Measurements from ENCODE around the gene FDCSP. TPM values are rescaled to one million over a fixed set of nuclear protein-coding genes. Genes with fewer than 3 reads are reported as not detected.
"Not testable (repeated sequence)": the region's sequence is repeated elsewhere in the genome, so short reads cannot be mapped to it uniquely, and the experiment has no call there.

Gene FDCSP
- polyA plus RNA-seq, 2 donors: 0.29 to 0.75 TPM

- Histone ChIP-seq H3K4me3 (ENCODE audit: low read depth in 1 of 2, low read length in 2 of 2) (no peak overlapping the region), H3K27me3 (ENCODE audit: control insufficient read depth in 1 of 2, insufficient read depth in 2 of 2, low read length in 2 of 2) (no peaks in the 10 kb centered on the region), H3K4me1 (ENCODE audit: control insufficient read depth in 2 of 2, insufficient read depth in 2 of 2, low read length in 1 of 2) (no peaks in the 10 kb centered on the region), H3K27ac (ENCODE audit: low read depth in 2 of 2, low read length in 1 of 2) (no peak overlapping the region), H3K9me3 (ENCODE audit: control insufficient read depth in 2 of 2, insufficient read depth in 1 of 2, low read depth in 1 of 2, low read length in 1 of 2) (no peaks in the 10 kb centered on the region), H3K36me3 (ENCODE audit: control insufficient read depth in 2 of 2, insufficient read depth in 2 of 2, low read length in 1 of 2) (no peaks in the 10 kb centered on the region)
- 96 to 100% methylated on average over 1 of the region's 1 CpG for WGBS, 2 donors
Measured at GRCh38 chr4:70190579-70190978, 35.3 kb upstream of the FDCSP start.

DNA sequence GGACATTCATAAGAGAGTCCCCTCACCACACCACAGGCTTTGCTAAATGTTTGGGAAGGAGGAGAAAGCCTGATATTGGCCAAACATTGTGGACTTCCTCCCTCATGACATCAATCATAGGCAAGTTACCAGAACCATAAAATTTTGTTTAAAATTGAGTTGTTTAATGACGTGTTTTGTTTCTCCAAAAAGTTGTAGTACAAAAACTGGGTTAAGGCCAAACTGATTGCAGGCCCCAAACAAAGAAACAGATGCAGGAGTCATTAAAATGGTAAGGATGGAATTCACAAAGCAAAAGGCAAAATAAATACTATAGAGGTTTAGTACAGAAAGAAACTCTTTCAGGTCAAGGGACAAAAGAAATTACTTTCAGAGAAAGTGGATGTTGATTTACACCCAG lies 34.3 kb upstream of the FDCSP start:
- WGBS, 2 donors: 31 to 46% methylated on average over 1 of the region's 1 CpG
- H3K9me3 ChIP-seq (ENCODE audit: control insufficient read depth in 2 of 2, insufficient read depth in 1 of 2, low read depth in 1 of 2, low read length in 1 of 2): no peaks in the 10 kb centered on the region
- no peaks in the 10 kb centered on the region for H3K4me1 ChIP-seq (ENCODE audit: control insufficient read depth in 2 of 2, insufficient read depth in 2 of 2, low read length in 1 of 2)
- no peak overlapping the region for H3K4me3 ChIP-seq (ENCODE audit: low read depth in 1 of 2, low read length in 2 of 2)
- H3K27ac ChIP-seq (ENCODE audit: low read depth in 2 of 2, low read length in 1 of 2): no peak overlapping the region
- no peaks in the 10 kb centered on the region for H3K27me3 ChIP-seq (ENCODE audit: control insufficient read depth in 1 of 2, insufficient read depth in 2 of 2, low read length in 2 of 2)
- no peaks in the 10 kb centered on the region for H3K36me3 ChIP-seq (ENCODE audit: control insufficient read depth in 2 of 2, insufficient read depth in 2 of 2, low read length in 1 of 2)

DNA sequence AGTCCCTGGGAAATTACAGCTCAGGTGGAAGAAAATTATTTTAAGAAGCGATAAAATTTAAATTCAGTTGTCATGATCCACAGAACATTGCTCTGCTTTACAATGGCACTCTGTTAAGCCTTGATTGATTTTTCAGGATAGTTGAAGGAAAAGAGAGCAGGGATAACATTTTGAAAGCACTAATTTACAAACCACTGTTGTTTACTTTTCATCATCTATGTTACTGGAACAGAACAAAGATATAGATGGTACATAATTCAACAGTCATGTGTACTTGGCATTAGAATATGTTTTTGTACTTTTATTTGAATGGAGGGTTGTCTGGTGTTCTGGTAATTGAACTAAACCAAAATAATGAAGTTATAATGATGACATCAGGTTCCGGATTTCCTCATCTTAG lies 33.0 kb upstream of the FDCSP start:
- Histone ChIP-seq H3K4me3 (ENCODE audit: low read depth in 1 of 2, low read length in 2 of 2) (no peak overlapping the region), H3K9me3 (ENCODE audit: control insufficient read depth in 2 of 2, insufficient read depth in 1 of 2, low read depth in 1 of 2, low read length in 1 of 2) (no peaks in the 10 kb centered on the region), H3K4me1 (ENCODE audit: control insufficient read depth in 2 of 2, insufficient read depth in 2 of 2, low read length in 1 of 2) (no peaks in the 10 kb centered on the region), H3K27ac (ENCODE audit: low read depth in 2 of 2, low read length in 1 of 2) (no peak overlapping the region), H3K27me3 (ENCODE audit: control insufficient read depth in 1 of 2, insufficient read depth in 2 of 2, low read length in 2 of 2) (no peaks in the 10 kb centered on the region), H3K36me3 (ENCODE audit: control insufficient read depth in 2 of 2, insufficient read depth in 2 of 2, low read length in 1 of 2) (no peaks in the 10 kb centered on the region)
- WGBS, 2 donors: 86 to 89% methylated on average over 2 of the region's 2 CpGs

DNA sequence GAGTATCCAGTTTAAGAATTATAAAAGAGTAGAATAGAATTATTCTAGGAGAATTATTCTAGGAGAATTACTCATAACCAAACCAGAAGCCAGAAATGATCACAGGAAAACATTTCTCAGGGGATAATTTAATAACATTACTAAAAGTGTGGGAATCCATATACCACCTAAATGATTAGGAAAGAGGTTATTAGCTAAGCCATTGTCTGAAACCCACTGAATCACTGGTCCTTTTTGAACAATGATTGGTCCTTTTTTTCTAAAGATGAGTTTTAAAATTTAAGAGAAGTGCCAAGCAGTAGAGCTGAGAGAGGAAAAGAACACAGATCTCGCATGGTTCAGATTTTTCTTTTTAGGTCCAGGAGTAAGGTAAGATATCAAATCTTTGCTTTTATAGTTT lies 30.5 kb upstream of the FDCSP start, which contains the start of gene ODAM:
TSS of gene ODAM (plus strand) at position 301 of the 400 bp plus-strand sequence. CDS start 819 bp downstream, outside the sequence.
- Histone ChIP-seq H3K36me3 (ENCODE audit: control insufficient read depth in 2 of 2, insufficient read depth in 2 of 2, low read length in 1 of 2) (no peaks in the 10 kb centered on the region), H3K4me1 (ENCODE audit: control insufficient read depth in 2 of 2, insufficient read depth in 2 of 2, low read length in 1 of 2) (no peaks in the 10 kb centered on the region), H3K27ac (ENCODE audit: low read depth in 2 of 2, low read length in 1 of 2) (no peak within 1 kb of the TSS), H3K27me3 (ENCODE audit: control insufficient read depth in 1 of 2, insufficient read depth in 2 of 2, low read length in 2 of 2) (no peaks in the 10 kb centered on the region), H3K9me3 (ENCODE audit: control insufficient read depth in 2 of 2, insufficient read depth in 1 of 2, low read depth in 1 of 2, low read length in 1 of 2) (no peaks in the 10 kb centered on the region), H3K4me3 (ENCODE audit: low read depth in 1 of 2, low read length in 2 of 2) (no peak within 1 kb of the TSS)
- WGBS, 2 donors: 81 to 94% methylated on average over 1 of the region's 1 CpG

DNA sequence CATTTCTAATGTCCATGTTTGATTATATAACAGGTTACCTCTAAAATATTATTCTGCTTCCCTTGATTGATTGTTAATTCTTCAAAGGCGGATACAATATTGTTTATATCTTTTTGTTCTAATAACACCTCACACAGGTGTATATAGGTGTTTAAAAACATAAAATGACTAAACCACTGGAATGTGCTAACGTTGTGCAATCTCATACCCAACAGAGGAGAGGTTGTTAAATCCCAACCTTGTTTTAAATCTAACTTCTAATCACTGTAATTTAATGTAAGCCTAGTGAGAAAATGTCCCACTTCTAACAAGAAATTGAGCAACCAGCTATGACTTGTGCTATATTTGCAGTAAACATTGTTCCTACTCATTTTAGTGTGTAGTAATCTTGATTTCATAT lies 29.1 kb upstream of the FDCSP start:
- H3K4me3 ChIP-seq (ENCODE audit: low read depth in 1 of 2, low read length in 2 of 2): no peak overlapping the region
- H3K9me3 ChIP-seq (ENCODE audit: control insufficient read depth in 2 of 2, insufficient read depth in 1 of 2, low read depth in 1 of 2, low read length in 1 of 2): no peaks in the 10 kb centered on the region
- H3K27me3 ChIP-seq (ENCODE audit: control insufficient read depth in 1 of 2, insufficient read depth in 2 of 2, low read length in 2 of 2): no peaks in the 10 kb centered on the region
- H3K36me3 ChIP-seq (ENCODE audit: control insufficient read depth in 2 of 2, insufficient read depth in 2 of 2, low read length in 1 of 2): no peaks in the 10 kb centered on the region
- H3K27ac ChIP-seq (ENCODE audit: low read depth in 2 of 2, low read length in 1 of 2): no peak overlapping the region
- WGBS, 2 donors: 54 to 63% methylated on average over 2 of the region's 2 CpGs
- no peaks in the 10 kb centered on the region for H3K4me1 ChIP-seq (ENCODE audit: control insufficient read depth in 2 of 2, insufficient read depth in 2 of 2, low read length in 1 of 2)

DNA sequence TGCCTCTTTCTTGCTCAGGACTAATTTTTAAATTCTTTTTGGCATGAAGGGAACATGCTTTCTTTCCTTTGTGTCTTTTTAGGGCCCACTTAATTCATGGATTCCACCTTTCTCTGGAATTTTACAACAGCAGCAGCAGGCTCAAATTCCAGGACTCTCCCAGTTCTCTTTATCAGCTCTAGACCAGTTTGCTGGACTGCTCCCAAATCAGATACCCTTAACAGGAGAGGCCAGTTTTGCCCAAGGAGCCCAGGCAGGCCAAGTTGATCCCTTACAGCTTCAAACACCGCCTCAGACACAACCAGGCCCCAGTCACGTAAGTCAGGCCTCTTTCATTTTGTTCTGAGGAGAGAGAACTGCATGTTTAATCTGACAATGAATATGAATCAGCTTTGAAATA lies 28.1 kb upstream of the FDCSP start:
- WGBS, 2 donors: 63 to 77% methylated on average over 2 of the region's 2 CpGs
- no peaks in the 10 kb centered on the region for H3K27me3 ChIP-seq (ENCODE audit: control insufficient read depth in 1 of 2, insufficient read depth in 2 of 2, low read length in 2 of 2)
- no peak overlapping the region for H3K4me3 ChIP-seq (ENCODE audit: low read depth in 1 of 2, low read length in 2 of 2)
- no peak overlapping the region for H3K27ac ChIP-seq (ENCODE audit: low read depth in 2 of 2, low read length in 1 of 2)
- no peaks in the 10 kb centered on the region for H3K9me3 ChIP-seq (ENCODE audit: control insufficient read depth in 2 of 2, insufficient read depth in 1 of 2, low read depth in 1 of 2, low read length in 1 of 2)
- H3K4me1 ChIP-seq (ENCODE audit: control insufficient read depth in 2 of 2, insufficient read depth in 2 of 2, low read length in 1 of 2): no peaks in the 10 kb centered on the region
- no peaks in the 10 kb centered on the region for H3K36me3 ChIP-seq (ENCODE audit: control insufficient read depth in 2 of 2, insufficient read depth in 2 of 2, low read length in 1 of 2)

GRCh38 chr4:70203601-70204000 lies 22.3 kb upstream of the FDCSP start:
- Histone ChIP-seq H3K9me3 (ENCODE audit: control insufficient read depth in 2 of 2, insufficient read depth in 1 of 2, low read depth in 1 of 2, low read length in 1 of 2) (no peaks in the 10 kb centered on the region), H3K27me3 (ENCODE audit: control insufficient read depth in 1 of 2, insufficient read depth in 2 of 2, low read length in 2 of 2) (no peaks in the 10 kb centered on the region), H3K4me3 (ENCODE audit: low read depth in 1 of 2, low read length in 2 of 2) (no peak overlapping the region), H3K4me1 (ENCODE audit: control insufficient read depth in 2 of 2, insufficient read depth in 2 of 2, low read length in 1 of 2) (no peaks in the 10 kb centered on the region), H3K36me3 (ENCODE audit: control insufficient read depth in 2 of 2, insufficient read depth in 2 of 2, low read length in 1 of 2) (no peaks in the 10 kb centered on the region), H3K27ac (ENCODE audit: low read depth in 2 of 2, low read length in 1 of 2) (no peak overlapping the region)
- 45 to 58% methylated on average over 1 of the region's 1 CpG for WGBS, 2 donors

DNA sequence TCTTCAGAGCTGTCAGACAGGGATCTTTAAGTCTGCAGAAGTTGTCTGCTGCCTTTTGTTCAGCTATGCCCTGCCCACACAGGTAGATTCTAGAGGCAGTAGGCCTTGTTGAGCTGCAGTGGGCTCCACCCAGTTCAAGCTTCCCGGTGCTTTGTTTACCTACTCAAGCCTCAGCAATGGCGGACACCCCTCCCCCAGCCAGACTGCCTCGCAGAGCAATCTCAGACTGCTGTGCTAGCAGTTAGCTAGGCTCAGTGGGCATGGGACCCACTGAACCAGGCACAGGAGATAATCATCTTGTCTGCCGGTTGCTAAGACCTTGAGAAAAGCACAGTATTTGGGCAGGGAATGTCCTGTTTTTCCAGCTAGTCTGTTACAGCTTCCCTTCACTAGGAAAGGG lies 13.2 kb upstream of the FDCSP start:
- not testable (repeated sequence) for H3K4me1 ChIP-seq (ENCODE audit: control insufficient read depth in 2 of 2, insufficient read depth in 2 of 2, low read length in 1 of 2); H3K9me3 ChIP-seq (ENCODE audit: control insufficient read depth in 2 of 2, insufficient read depth in 1 of 2, low read depth in 1 of 2, low read length in 1 of 2); H3K36me3 ChIP-seq (ENCODE audit: control insufficient read depth in 2 of 2, insufficient read depth in 2 of 2, low read length in 1 of 2); H3K27ac ChIP-seq (ENCODE audit: low read depth in 2 of 2, low read length in 1 of 2); H3K4me3 ChIP-seq (ENCODE audit: low read depth in 1 of 2, low read length in 2 of 2); H3K27me3 ChIP-seq (ENCODE audit: control insufficient read depth in 1 of 2, insufficient read depth in 2 of 2, low read length in 2 of 2)
- 65 to 71% methylated on average over 4 of the region's 4 CpGs for WGBS, 2 donors

- H3K27ac ChIP-seq (ENCODE audit: low read depth in 2 of 2, low read length in 1 of 2); H3K9me3 ChIP-seq (ENCODE audit: control insufficient read depth in 2 of 2, insufficient read depth in 1 of 2, low read depth in 1 of 2, low read length in 1 of 2); H3K27me3 ChIP-seq (ENCODE audit: control insufficient read depth in 1 of 2, insufficient read depth in 2 of 2, low read length in 2 of 2): not testable (repeated sequence)
Measured at GRCh38 chr4:70216109-70216508, 9.8 kb upstream of the FDCSP start.

DNA sequence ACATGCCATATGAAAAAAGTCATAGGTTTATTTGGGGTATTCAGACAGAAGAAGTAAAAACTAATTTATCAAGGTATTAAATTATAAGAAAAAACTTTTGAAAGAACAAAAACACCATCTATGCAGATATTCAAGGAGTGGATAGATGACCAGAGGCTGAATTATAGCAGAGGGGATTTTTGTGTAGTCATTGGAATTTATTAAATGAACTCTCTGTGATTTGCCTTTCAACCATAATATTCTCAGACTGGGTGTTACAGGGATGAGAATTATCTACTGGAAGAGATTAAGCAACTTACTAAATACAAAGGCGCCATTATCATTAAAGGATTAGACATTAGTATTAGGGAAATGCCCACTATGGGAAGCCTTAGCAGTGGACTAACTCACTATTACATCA lies 9.4 kb upstream of the FDCSP start:
- H3K4me1 ChIP-seq (ENCODE audit: control insufficient read depth in 2 of 2, insufficient read depth in 2 of 2, low read length in 1 of 2); H3K27me3 ChIP-seq (ENCODE audit: control insufficient read depth in 1 of 2, insufficient read depth in 2 of 2, low read length in 2 of 2); H3K36me3 ChIP-seq (ENCODE audit: control insufficient read depth in 2 of 2, insufficient read depth in 2 of 2, low read length in 1 of 2); H3K4me3 ChIP-seq (ENCODE audit: low read depth in 1 of 2, low read length in 2 of 2); H3K9me3 ChIP-seq (ENCODE audit: control insufficient read depth in 2 of 2, insufficient read depth in 1 of 2, low read depth in 1 of 2, low read length in 1 of 2); H3K27ac ChIP-seq (ENCODE audit: low read depth in 2 of 2, low read length in 1 of 2): not testable (repeated sequence)
- 88 to 93% methylated on average over 1 of the region's 1 CpG for WGBS, 2 donors

More at GRCh38 chr4:70216109-70216508, 9.8 kb upstream of the FDCSP start:
- not testable (repeated sequence) for H3K4me3 ChIP-seq (ENCODE audit: low read depth in 1 of 2, low read length in 2 of 2); H3K36me3 ChIP-seq (ENCODE audit: control insufficient read depth in 2 of 2, insufficient read depth in 2 of 2, low read length in 1 of 2); H3K4me1 ChIP-seq (ENCODE audit: control insufficient read depth in 2 of 2, insufficient read depth in 2 of 2, low read length in 1 of 2)

Measured in esophagus (tissue), 2 donors.